ENCODE results near the gene PASK.

The PASK gene

GRCh38 chr2:241146286-241146685 is 3.0 kb downstream of the PASK start:
- no peak for DNase-seq

DNA sequence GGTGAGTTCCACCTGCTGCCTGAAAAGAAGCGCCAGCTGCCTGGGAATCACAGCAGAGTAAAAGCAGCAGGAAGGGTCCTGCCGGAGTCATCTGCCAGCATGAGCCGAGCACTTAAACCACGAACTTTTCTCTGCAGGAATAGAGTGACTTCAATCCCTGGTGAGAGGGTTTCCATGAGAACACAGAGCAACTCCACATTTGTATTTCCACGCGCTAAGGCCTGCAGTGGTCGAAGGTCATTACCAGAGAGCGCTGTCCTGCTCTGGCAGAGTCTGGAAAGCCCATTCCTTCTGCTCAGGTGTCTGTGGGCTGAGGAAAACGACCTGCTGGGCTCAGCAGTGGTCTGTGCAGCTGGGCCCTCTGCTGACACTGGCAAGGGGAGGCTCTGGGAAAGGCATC is 6.7 kb downstream of the PASK start:
- DNase-seq = no peak

GRCh38 chr2:241142063-241142462 is 7.2 kb downstream of the PASK start:
- no peak for DNase-seq

DNA sequence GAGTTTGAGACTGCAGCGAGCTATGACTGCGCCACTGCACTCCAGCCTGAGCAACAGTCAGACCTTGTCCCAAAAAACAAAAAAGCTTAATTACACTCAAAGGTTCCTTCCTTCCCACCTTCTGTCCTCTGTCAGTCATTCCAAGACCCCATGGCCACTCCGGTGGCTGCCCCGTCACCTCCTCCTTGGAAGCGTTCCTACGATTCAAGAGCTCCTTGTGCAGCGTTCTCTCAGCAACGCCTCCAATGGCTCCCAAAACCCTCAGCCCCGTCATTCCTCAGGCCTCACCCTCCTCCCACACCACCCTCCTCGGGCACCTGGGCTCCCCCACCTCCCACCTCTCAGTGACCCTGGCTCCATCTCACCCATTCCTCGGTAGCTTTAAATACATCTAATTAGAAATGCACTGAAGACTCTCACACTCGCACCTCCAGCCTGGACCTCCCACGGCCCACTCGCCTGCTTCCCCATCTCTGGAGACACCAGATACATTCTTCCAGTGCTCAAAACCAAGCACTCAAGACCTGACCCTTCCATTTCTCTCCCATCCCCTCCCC is 8.0 kb downstream of the PASK start:
- DNase-seq = no peak

DNA sequence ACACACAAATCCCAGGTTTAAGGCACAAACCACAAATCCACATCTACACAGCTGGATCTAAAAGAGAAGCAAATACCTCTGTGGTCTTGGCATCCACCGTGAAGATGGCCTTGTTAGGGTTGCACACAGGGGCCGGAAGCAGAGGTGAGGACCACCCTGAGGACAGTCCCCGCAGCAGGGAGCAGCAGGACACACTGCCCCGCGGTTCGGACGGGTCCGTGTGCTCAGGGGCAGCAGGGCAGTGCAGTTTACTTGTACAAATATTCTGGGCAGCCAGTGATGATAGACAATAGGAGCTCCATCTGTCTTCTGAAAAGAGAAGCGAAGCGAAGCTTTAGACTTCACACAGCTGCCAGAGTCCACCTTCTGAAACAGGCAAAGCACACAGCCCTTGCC is 8.8 kb downstream of the PASK start:
- DNase-seq = no peak

DNA sequence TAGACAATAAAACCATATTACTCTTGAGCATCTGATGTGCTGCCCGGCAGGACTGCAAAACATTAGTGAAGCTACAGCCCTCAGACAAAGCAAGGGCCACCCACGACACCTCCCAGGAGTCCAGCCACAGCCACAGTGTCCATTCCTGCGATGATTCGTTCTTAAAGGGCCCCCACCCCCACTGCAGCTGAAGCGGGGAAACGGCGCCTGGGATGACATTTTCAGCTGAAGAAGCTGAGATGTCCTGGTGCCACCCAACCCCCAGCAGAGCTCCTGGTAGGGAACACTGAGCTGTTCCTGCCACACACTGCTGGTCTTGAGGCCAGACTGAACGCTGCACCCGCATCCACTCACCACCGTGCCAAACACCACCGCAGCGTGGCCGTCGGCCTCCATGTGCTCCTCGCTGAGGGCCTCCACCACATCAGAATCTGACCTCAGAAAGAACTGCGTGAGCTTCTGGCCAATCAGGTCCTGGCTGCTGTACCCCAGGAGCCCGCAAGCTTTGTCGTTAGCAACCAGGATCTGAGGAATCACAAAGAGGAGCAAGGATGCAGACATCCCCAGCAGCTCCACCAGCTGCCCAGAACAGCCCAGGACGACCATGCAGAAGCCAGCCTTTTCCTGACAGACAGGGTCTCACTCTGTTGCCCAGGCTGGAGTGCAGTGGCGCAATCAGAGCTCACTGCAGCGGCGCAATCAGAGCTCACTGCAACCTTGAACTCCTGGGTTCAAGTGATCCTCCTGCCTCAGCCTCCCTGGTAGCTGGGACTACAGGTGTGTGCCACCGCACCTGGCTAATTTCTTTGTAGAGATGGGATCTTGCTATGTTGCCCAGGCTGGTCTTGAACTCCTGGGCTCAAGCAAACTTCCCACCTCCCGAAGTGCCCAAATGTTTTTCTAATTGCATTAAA is 9.5 kb downstream of the PASK start:
- no peak for DNase-seq

- DNase-seq = no peak
These were observed 10.8 kb downstream of the PASK start for GRCh38 chr2:241138471-241138870.

GRCh38 chr2:241137276-241138190 is 11.7 kb downstream of the PASK start:
- no peak for DNase-seq

DNA sequence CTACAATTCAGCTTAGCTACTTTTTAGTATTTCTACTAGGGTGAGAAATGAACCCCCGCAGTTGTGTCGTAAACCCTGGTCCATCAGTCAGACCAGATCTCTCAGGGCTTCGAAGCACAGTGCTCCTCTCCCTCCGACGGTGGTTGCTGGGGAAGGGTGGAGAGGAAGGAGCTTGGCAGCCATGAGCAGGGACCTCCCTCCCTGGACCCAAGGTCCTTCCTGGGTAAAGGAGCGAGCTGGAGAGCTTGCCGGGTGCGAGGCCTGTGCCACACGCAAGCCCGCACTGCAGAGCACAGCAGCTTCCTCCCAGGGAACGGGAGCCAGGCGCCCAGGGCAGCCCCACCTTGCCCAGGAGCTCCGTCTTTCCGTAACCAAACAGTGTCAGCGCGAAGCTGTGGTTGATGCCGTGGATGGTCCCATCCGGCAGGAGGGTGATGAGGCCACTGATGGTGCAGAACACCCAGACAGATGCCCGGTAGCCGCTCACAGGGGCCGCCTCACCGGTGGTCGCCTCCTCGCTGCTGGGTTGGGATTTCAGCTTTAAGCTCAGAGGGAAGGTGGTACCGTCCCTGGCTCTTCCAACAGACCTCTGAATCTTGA is 12.5 kb downstream of the PASK start:
- no peak for DNase-seq

- no peak for DNase-seq
These were observed 13.1 kb downstream of the PASK start for GRCh38 chr2:241136191-241136590.

GRCh38 chr2:241135737-241136136 is 13.5 kb downstream of the PASK start:
- DNase-seq = no peak

GRCh38 chr2:241134711-241135110 is 14.6 kb downstream of the PASK start:
- DNase-seq = no peak

GRCh38 chr2:241133436-241133820 is 15.8 kb downstream of the PASK start:
- DNase-seq = no peak

DNA sequence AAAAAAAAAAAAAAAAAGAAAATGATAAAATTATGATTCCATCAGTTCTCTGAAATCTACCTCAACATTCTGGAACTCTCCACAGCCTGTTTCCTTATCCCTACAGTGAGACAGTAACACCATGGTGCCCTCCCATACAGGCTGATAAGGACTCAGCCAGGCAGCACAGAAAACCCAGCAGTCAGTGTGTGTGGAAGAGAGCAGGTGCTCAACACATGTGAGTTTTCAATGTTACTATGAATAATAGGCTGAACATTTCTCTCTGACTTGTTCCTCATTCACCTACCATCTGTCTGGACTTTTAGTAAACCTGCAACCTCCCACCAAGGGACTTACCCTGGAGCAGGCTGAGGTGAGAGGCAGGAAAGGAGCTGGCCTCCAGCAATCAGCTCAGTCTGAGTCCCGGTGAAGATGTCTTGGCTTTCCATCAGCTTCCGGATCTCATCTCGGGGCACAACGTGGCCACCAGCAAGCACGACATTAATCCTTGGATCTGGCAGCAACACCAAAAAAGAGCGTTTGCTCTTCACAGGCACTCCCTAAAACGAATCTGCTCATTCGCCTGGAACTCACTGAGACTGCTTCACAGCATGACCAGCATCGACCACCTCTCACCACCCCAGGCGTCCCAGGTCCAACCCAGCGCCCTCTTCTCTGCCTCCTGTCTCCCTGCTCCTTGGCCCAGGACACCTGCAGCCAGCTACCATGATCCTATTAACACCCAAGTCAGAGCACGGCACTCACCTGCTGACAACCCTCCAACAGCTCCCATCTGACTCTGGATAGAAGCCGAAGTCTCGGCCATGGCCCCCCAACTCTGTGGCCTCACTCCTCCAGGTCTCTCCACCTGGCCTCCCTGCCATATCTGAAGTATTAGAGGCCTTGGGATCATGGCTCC is 16.5 kb downstream of the PASK start:
- DNase-seq = no peak

DNA sequence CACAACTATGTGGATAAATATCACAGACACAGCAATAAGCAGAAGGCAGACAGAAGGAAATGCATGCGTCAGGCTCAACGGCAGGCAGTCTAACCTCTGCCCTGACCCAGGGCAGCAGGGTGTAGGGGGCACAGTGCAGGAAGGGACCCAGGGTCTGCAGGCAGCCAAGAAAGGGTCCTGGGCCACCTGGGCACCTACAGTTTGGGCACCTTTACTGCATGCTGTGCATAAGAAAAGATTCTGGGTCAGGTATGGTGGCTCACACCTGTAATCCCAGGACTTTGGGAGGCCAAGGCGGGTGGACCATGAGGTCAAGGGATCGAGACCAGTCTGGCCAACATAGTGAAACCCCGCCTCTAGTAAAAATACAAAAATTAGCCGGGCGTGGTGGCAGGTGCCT is 17.7 kb downstream of the PASK start:
- DNase-seq = no peak

- DNase-seq = no peak
These were observed 19.0 kb downstream of the PASK start for GRCh38 chr2:241130316-241130715.

GRCh38 chr2:241129086-241129871 is 20.0 kb downstream of the PASK start:
- no peak for DNase-seq

GRCh38 chr2:241128266-241128665 is 21.0 kb downstream of the PASK start:
- DNase-seq = no peak

GRCh38 chr2:241126771-241127202 is 22.5 kb downstream of the PASK start:
- no peak for DNase-seq

DNA sequence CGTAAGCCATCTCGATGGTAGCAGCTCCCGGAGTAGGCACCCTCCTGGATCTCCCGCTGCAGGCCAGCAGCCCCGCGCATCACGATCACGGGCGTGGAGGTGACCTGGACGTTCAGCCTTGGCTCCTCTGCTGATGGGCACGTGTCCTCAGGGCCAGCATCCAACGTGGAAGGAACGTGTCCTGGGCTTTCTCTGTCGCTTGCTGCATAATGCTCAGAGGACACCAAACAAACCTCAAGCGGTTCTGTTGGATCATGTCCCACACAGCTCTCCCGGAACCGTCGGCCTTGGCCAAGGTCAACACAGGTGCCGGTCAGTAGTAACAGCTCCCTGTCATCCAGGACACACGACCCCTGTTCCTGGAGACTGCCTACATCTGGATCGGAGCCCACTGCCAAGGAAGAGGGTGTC is 23.1 kb downstream of the PASK start:
- DNase-seq = no peak

GRCh38 chr2:241125626-241126025 is 23.6 kb downstream of the PASK start:
- DNase-seq = no peak
